ENCODE measurements around the gene PRKCG. TPM values are rescaled to one million over a fixed set of nuclear protein-coding genes. Genes with fewer than 3 reads are reported as not detected.

Gene PRKCG
- total RNA-seq, 1 donor from 2014 or later = 0.51 TPM

DNA sequence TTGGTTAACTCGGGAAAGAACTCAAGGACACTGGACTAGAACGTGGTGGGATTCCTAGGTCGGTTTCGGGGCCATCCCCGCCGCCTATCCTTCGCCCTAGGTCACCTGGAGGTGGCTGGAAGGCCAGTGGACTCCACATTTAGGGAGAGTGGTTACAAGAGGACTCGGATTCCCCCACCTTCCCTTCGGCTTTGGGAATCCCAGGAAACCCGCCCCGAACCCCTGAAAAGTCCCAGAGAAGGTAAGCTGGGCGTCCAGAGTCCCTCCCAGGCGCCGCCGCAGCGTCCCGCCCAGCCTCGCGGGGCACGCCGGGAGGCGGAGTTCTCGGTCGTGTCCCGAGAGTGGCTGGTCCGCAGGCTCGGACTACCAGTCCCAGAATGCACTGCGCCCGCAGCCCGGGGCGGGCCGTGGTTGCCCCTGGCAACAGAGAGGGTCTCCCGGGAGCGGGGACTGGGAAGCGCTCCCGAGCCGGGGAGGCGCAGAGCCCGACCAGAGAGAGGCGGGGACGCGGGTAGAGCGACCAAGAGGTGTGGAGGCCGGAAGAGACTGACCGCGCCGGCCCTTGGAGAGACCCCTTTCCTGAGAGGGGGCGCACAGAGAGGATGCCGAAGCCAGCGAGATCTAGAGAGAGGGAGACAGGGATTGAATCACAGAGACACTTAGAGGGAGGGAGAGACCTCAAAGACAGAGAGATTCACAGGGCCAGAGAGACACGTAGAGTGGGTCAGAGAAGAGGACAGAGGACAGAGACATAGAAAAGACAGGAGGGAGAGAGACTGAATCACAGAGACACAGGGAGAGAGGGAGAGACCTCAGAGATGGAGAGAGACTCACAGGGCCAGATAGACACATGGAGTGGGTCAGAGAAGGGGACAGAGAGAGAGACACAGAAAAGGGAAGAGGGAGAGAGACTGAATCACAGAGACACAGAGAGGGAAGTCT, 2.6 kb upstream of the PRKCG start:
- TF ChIP-seq EZH2phosphoT487 (IDR thresholded peaks at IDR 0.05) (no peak), EZH2 (IDR thresholded peaks at IDR 0.05) (no peak), CTCF (IDR thresholded peaks at IDR 0.05) (no peak)
- H3K9ac ChIP-seq = peak overlapping the region; percentile 49
- peaks cover 29% of the 10 kb centered on the region for H3K27me3 ChIP-seq
- H3K4me1 Mint-ChIP-seq = peaks cover 16% of the 10 kb centered on the region
- DNase-seq (ENCODE audit: low spot score) = peak; percentile 99
- peaks cover 13% of the 10 kb centered on the region for H3K36me3 Mint-ChIP-seq
- H3K4me1 ChIP-seq = peaks cover 25% of the 10 kb centered on the region
- H3K4me3 Mint-ChIP-seq = no peak overlapping the region
- no peaks in the 10 kb centered on the region for H3K36me3 ChIP-seq
- peak overlapping the region; percentile 27 for H3K27ac Mint-ChIP-seq
- peak overlapping the region; percentile 63 for H3K4me3 ChIP-seq
- peaks cover 2% of the 10 kb centered on the region for H3K27me3 Mint-ChIP-seq (ENCODE audit: insufficient read depth, low read depth)
- no peak overlapping the region for H3K27ac ChIP-seq
- H3K4me2 ChIP-seq = peak overlapping the region; percentile 88
- H3K79me2 ChIP-seq (ENCODE audit: low read depth) = no peaks in the 10 kb centered on the region
- no peaks in the 10 kb centered on the region for H3K9me3 ChIP-seq (ENCODE audit: low read depth)
- H2AFZ ChIP-seq (replicated peaks) = peak overlapping the region; percentile 83
- H3F3A ChIP-seq (ENCODE audit: low read depth) = peaks cover 35% of the 10 kb centered on the region
- no peaks in the 10 kb centered on the region for H4K20me1 ChIP-seq (ENCODE audit: low read depth)
- no peaks in the 10 kb centered on the region for H3K9me3 Mint-ChIP-seq

DNA sequence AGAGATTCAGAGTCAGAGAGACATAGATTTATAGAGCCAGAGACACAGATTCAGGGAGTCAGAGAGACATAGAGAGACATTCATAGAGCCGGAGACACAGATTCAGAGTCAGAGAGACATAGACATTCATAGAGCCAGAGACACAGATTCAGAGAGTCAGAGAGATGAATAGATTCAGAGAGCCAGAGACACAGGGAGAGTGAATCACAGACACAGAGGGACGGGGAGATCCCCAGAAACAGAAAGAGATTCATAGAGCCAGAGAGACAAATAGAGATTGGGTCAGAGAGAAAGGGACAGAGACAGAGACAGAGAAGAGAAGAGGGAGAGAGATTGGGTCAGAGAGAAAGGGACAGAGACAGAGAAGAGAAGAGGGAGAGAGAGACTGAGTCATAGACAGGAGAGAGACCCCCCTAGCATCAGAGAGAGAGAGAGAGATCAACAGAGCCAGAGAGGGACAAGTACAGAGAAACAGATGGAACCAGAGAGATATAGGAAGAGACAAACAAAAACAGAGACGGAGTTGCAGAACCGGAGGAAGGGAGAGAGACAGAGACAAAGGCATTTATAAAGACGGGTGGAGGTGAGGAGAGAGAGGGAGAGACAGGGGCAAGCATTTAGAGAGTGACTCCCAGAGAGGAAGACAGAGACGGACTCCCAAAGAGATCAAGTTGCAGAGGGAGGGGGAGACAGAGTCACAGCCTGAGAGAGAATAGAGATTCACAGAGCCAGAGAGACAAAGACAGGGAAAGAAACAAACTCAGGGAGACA, 1.1 kb upstream of the PRKCG start:
- TF ChIP-seq CTCF (IDR thresholded peaks at IDR 0.05) = no peak
- no peak for TF ChIP-seq EZH2 (IDR thresholded peaks at IDR 0.05)
- no peak for TF ChIP-seq EZH2phosphoT487 (IDR thresholded peaks at IDR 0.05)
- Mint-ChIP-seq H3K27ac (no peak overlapping the region), H3K27me3 (ENCODE audit: insufficient read depth, low read depth) (peaks cover 6% of the 10 kb centered on the region), H3K36me3 (peaks cover 5% of the 10 kb centered on the region), H3K4me3 (no peak overlapping the region), H3K4me1 (peaks cover 26% of the 10 kb centered on the region), H3K9me3 (no peaks in the 10 kb centered on the region)
- Histone ChIP-seq H3K4me2 (peak overlapping the region; percentile 90), H3F3A (ENCODE audit: low read depth) (peaks cover 35% of the 10 kb centered on the region), H3K36me3 (no peaks in the 10 kb centered on the region), H3K79me2 (ENCODE audit: low read depth) (no peaks in the 10 kb centered on the region), H3K4me3 (peak overlapping the region; percentile 66), H3K9ac (no peak overlapping the region), H3K27me3 (peaks cover 36% of the 10 kb centered on the region), H3K4me1 (peaks cover 25% of the 10 kb centered on the region), H2AFZ (replicated peaks) (no peak overlapping the region), H3K9me3 (ENCODE audit: low read depth) (no peaks in the 10 kb centered on the region), H4K20me1 (ENCODE audit: low read depth) (no peaks in the 10 kb centered on the region), H3K27ac (no peak overlapping the region)
- DNase-seq (ENCODE audit: low spot score) = peak; percentile 28

GRCh38 chr19:53882391-53883050, 524 bp downstream of the PRKCG start:
- no peaks in the 10 kb centered on the region for H3K36me3 Mint-ChIP-seq
- TF ChIP-seq EZH2phosphoT487 (IDR thresholded peaks at IDR 0.05) (peak; percentile 31), EZH2 (IDR thresholded peaks at IDR 0.05) (no peak), CTCF (IDR thresholded peaks at IDR 0.05) (no peak)

More at GRCh38 chr19:53882391-53883050, 524 bp downstream of the PRKCG start:
- H3K4me1 Mint-ChIP-seq = peaks cover 27% of the 10 kb centered on the region
- no peaks in the 10 kb centered on the region for H3K9me3 Mint-ChIP-seq
- H3F3A ChIP-seq (ENCODE audit: low read depth) = peaks cover 27% of the 10 kb centered on the region
- H3K9ac ChIP-seq = no peak overlapping the region
- H3K9me3 ChIP-seq (ENCODE audit: low read depth) = no peaks in the 10 kb centered on the region
- H3K4me3 Mint-ChIP-seq = peak overlapping the region; percentile 87
- H3K4me1 ChIP-seq = peaks cover 25% of the 10 kb centered on the region
- no peak overlapping the region for H3K27ac ChIP-seq
- no peaks in the 10 kb centered on the region for H4K20me1 ChIP-seq (ENCODE audit: low read depth)
- peak overlapping the region; percentile 48 for H2AFZ ChIP-seq (replicated peaks)
- H3K27me3 Mint-ChIP-seq (ENCODE audit: insufficient read depth, low read depth) = peaks cover 5% of the 10 kb centered on the region
- no peaks in the 10 kb centered on the region for H3K79me2 ChIP-seq (ENCODE audit: low read depth)
- DNase-seq (ENCODE audit: low spot score) = no peak
- peaks cover 36% of the 10 kb centered on the region for H3K27me3 ChIP-seq
- peak overlapping the region; percentile 14 for H3K27ac Mint-ChIP-seq
- H3K4me2 ChIP-seq = peak overlapping the region; percentile 90
- no peaks in the 10 kb centered on the region for H3K36me3 ChIP-seq
- H3K4me3 ChIP-seq = peak overlapping the region; percentile 66
